ENCODE results near the gene TMEM255A.

TMEM255A gene

GRCh38 chrX:120301960-120302359 is 9.3 kb downstream of the TMEM255A start:
- CTCF ChIA-PET, result no interaction called here
- POLR2A ChIA-PET (ENCODE audit: low non-redundant PET), result no interaction called here
- no peak overlapping the region for H3K27ac ChIP-seq
- no peak for DNase-seq (ENCODE audit: low spot score)
- no peak for TF ChIP-seq CTCF (conservative IDR thresholded peaks at IDR 0.05; ENCODE audit: low read depth)

GRCh38 chrX:120301497-120301896 is 9.8 kb downstream of the TMEM255A start:
- ChIA-PET CTCF (interaction anchor here (0.6 kb wide), 1 partner anchor 19 kb away, joined by 3 read pairs; no protein-coding TSS in a partner anchor), POLR2A (ENCODE audit: low non-redundant PET) (no interaction called here)

GRCh38 chrX:120299928-120300327 is 11.3 kb downstream of the TMEM255A start:
- CTCF ChIA-PET, result interaction anchor here (0.7 to 1.2 kb wide), 4 partner anchors 35 to 197 kb away, joined by 3 to 5 read pairs (median 4); no protein-coding TSS in a partner anchor
- POLR2A ChIA-PET (ENCODE audit: low non-redundant PET), result no interaction called here

More at GRCh38 chrX:120301497-120301896, 9.8 kb downstream of the TMEM255A start:
- no peak for DNase-seq (ENCODE audit: low spot score)
- no peak for TF ChIP-seq CTCF (conservative IDR thresholded peaks at IDR 0.05; ENCODE audit: low read depth)
- H3K27ac ChIP-seq, result no peak overlapping the region

GRCh38 chrX:120297923-120298322 is 13.3 kb downstream of the TMEM255A start:
- H3K27ac ChIP-seq, result no peak overlapping the region
- CTCF ChIA-PET, result no interaction called here
- POLR2A ChIA-PET (ENCODE audit: low non-redundant PET), result no interaction called here
- no peak for DNase-seq (ENCODE audit: low spot score)
- TF ChIP-seq CTCF (conservative IDR thresholded peaks at IDR 0.05; ENCODE audit: low read depth), result no peak

More at GRCh38 chrX:120299928-120300327, 11.3 kb downstream of the TMEM255A start:
- no peak overlapping the region for H3K27ac ChIP-seq
- DNase-seq (ENCODE audit: low spot score), result no peak
- TF ChIP-seq CTCF (conservative IDR thresholded peaks at IDR 0.05; ENCODE audit: low read depth), result peak; percentile 35; the same call in 1 of the 2 replicates

GRCh38 chrX:120294651-120295050 is 16.6 kb downstream of the TMEM255A start:
- TF ChIP-seq CTCF (conservative IDR thresholded peaks at IDR 0.05; ENCODE audit: low read depth), result no peak
- ChIA-PET CTCF (no interaction called here), POLR2A (ENCODE audit: low non-redundant PET) (no interaction called here)
- no peak for DNase-seq (ENCODE audit: low spot score)
- H3K27ac ChIP-seq, result no peak overlapping the region

GRCh38 chrX:120293015-120293414 is 18.2 kb downstream of the TMEM255A start:
- no peak overlapping the region for H3K27ac ChIP-seq
- ChIA-PET POLR2A (ENCODE audit: low non-redundant PET) (no interaction called here), CTCF (interaction anchor here (0.6 to 0.7 kb wide), 2 partner anchors 42 to 79 kb away, joined by 3 read pairs; partner anchors contain the start of gene ZBTB33)
- TF ChIP-seq CTCF (conservative IDR thresholded peaks at IDR 0.05; ENCODE audit: low read depth), result no peak
- no peak for DNase-seq (ENCODE audit: low spot score)
